NCI-H146 treated with DMSO at 0.1 percent for 48 hours (cell line): ENCODE measurements around the gene PROM2.

ENCODE experiments used
- DNase-seq: peaks from one replicate; lab custom pipeline; 2025; ENCODE audit not compliant: unreplicated experiment; lab: John Stamatoyannopoulos, UW

Gene PROM2

GRCh38 chr2:95283562-95283961 is 9.3 kb downstream of the PROM2 start:
- DNase-seq = no peak

GRCh38 chr2:95284886-95285541 is 10.8 kb downstream of the PROM2 start:
- DNase-seq = no peak

- no peak for DNase-seq
Observed at GRCh38 chr2:95285542-95285932, 11.3 kb downstream of the PROM2 start.

GRCh38 chr2:95287336-95287735 is 13.1 kb downstream of the PROM2 start:
- no peak for DNase-seq

- DNase-seq = no peak
Observed at GRCh38 chr2:95287806-95288205, 13.6 kb downstream of the PROM2 start.

- no peak for DNase-seq
Observed at GRCh38 chr2:95289253-95289652, 15.0 kb downstream of the PROM2 start.

GRCh38 chr2:95291222-95291621 is 17.0 kb downstream of the PROM2 start:
- DNase-seq = no peak

GRCh38 chr2:95292623-95293260 is 18.5 kb downstream of the PROM2 start:
- DNase-seq = no peak

- no peak for DNase-seq
Observed at GRCh38 chr2:95294579-95295250, 20.5 kb downstream of the PROM2 start.

- DNase-seq = no peak
Observed at GRCh38 chr2:95295376-95295775, 21.1 kb downstream of the PROM2 start.

- DNase-seq = no peak
Observed at GRCh38 chr2:95296011-95296410, 21.8 kb downstream of the PROM2 start.

- DNase-seq = peak; percentile 71
Observed at GRCh38 chr2:95296880-95297487, 22.7 kb downstream of the PROM2 start, which contains the start of gene KCNIP3. Gene KCNIP3, plus strand, starts transcription at chr2:95297347. Its CDS starts 92 bp downstream, at chr2:95297439.

GRCh38 chr2:95297639-95298395 is 23.6 kb downstream of the PROM2 start:
- DNase-seq = no peak

GRCh38 chr2:95298486-95299111 is 24.4 kb downstream of the PROM2 start:
- no peak for DNase-seq

- no peak for DNase-seq
Observed at GRCh38 chr2:95299961-95300360, 25.7 kb downstream of the PROM2 start.

GRCh38 chr2:95300450-95300849 is 26.2 kb downstream of the PROM2 start:
- DNase-seq = no peak

GRCh38 chr2:95301186-95301585 is 26.9 kb downstream of the PROM2 start:
- no peak for DNase-seq

- no peak for DNase-seq
Observed at GRCh38 chr2:95301876-95302641, 27.8 kb downstream of the PROM2 start.

GRCh38 chr2:95303191-95303919 is 29.1 kb downstream of the PROM2 start:
- no peak for DNase-seq
